HepG2 (cell line): ENCODE data around the gene RASL10A. TPM values are rescaled to one million over a fixed set of nuclear protein-coding genes. Genes with fewer than 3 reads are reported as not detected.

Experiments
- ADNP ChIP-seq: sonication (generic); formaldehyde crosslinking; IDR thresholded peaks from 2 replicates; pipeline ENCODE4 v1.4.0; 2020; ENCODE audit warnings: missing genetic modification reagents
- HMGA1 ChIP-seq: sonication (generic); formaldehyde crosslinking; conservative IDR thresholded peaks from 2 replicates; pipeline ENCODE4 v1.4.0; 2020; ENCODE audit warnings: missing genetic modification reagents
- KDM3A ChIP-seq: IDR thresholded peaks from 2 replicates; pipeline ENCODE4 v1.6.1; 2018; ENCODE audit warnings: low read depth, missing compliant biosample characterization
- KLF11 ChIP-seq: IDR thresholded peaks from 2 replicates; pipeline ENCODE4 v1.6.1; 2016; ENCODE audit warnings: missing compliant biosample characterization
- LCORL ChIP-seq, 2 experiments: fragments of 450-650 bp in 1 of 2; sonication (generic) in 1 of 2; formaldehyde crosslinking in 1 of 2; IDR thresholded peaks; 2 replicates each; pipeline versions ENCODE4 v1.5.0 to v1.6.1; 2017 to 2020; ENCODE audit warnings: antibody characterized with exemption in 1 of 2, missing genetic modification reagents in 1 of 2
- NAIF1 ChIP-seq: sonication (generic); formaldehyde crosslinking; IDR thresholded peaks from 2 replicates; pipeline ENCODE4 v1.5.0; 2020; ENCODE audit warnings: mild to moderate bottlenecking, missing genetic modification reagents, borderline replicate concordance
- PAWR ChIP-seq: sonication (generic); formaldehyde crosslinking; IDR thresholded peaks from 2 replicates; pipeline ENCODE4 v1.4.0; 2020; ENCODE audit warnings: missing genetic modification reagents, mild to moderate bottlenecking, borderline replicate concordance
- PHF20 ChIP-seq: sonication (generic); formaldehyde crosslinking; IDR thresholded peaks from 2 replicates; pipeline ENCODE4 v1.5.0; 2020; ENCODE audit warnings: mild to moderate bottlenecking, missing genetic modification reagents
- PRPF4 ChIP-seq: fragments of 200-400 bp; formaldehyde crosslinking; IDR thresholded peaks from 2 replicates; pipeline ENCODE4 v1.6.1; 2016; ENCODE audit warnings: low read length, low read depth; ENCODE audit not compliant: poor library complexity, severe bottlenecking
- TGIF2 ChIP-seq: IDR thresholded peaks from 2 replicates; pipeline ENCODE4 v1.6.1; 2016; ENCODE audit warnings: control low read depth, missing compliant biosample characterization
- THAP9 ChIP-seq: sonication (generic); formaldehyde crosslinking; IDR thresholded peaks from 2 replicates; pipeline ENCODE4; 2020; ENCODE audit warnings: missing genetic modification reagents, mild to moderate bottlenecking, borderline replicate concordance
- XRCC5 ChIP-seq: fragments of 200-400 bp; formaldehyde crosslinking; optimal IDR thresholded peaks from 2 replicates; pipeline ENCODE3; 2017; ENCODE audit warnings: mild to moderate bottlenecking, low read length
- ZKSCAN8 ChIP-seq: IDR thresholded peaks from 2 replicates; pipeline ENCODE4 v1.6.1; 2016; ENCODE audit warnings: borderline replicate concordance, missing genetic modification reagents, missing compliant biosample characterization
- ZMYM4 ChIP-seq: sonication (generic); formaldehyde crosslinking; IDR thresholded peaks from 2 replicates; pipeline ENCODE4 v1.8.1; 2023; ENCODE audit warnings: mild to moderate bottlenecking, missing genetic modification reagents
- ZNF224 ChIP-seq: sonication (generic); formaldehyde crosslinking; IDR thresholded peaks from 2 replicates; pipeline ENCODE4 v1.5.0; 2020; ENCODE audit warnings: mild to moderate bottlenecking, missing genetic modification reagents
- ZNF281 ChIP-seq: sonication (generic); formaldehyde crosslinking; IDR thresholded peaks from 2 replicates; pipeline ENCODE4 v1.4.0; 2020; ENCODE audit warnings: missing genetic modification reagents, borderline replicate concordance
- ZNF580 ChIP-seq: IDR thresholded peaks from 2 replicates; pipeline ENCODE4 v1.6.1; 2016; ENCODE audit warnings: low read depth, borderline replicate concordance
- ZNF75D ChIP-seq: sonication (generic); formaldehyde crosslinking; IDR thresholded peaks from 2 replicates; pipeline ENCODE4 v1.8.1; 2023; ENCODE audit warnings: missing genetic modification reagents, mild to moderate bottlenecking, borderline replicate concordance
- ZNF841 ChIP-seq: sonication (generic); formaldehyde crosslinking; IDR thresholded peaks from 2 replicates; pipeline ENCODE4 v1.8.1; 2023; ENCODE audit warnings: missing genetic modification reagents, borderline replicate concordance
- polyA plus RNA-seq, 8 experiments: library from polyadenylated mRNA; depleted of rRNA in 3 of 8; stranded (reverse) in 7 of 8; unstranded in 1 of 8; fragments of >200 nt; fragmentation: Illumina TruSeq in 4 of 8; extraction: Trizol in 4 of 8; gene quantifications; 2 replicates each; pipeline versions ENCODE4 v1.2.1 to v1.2.3, GENCODE V29; 2011 to 2016; ENCODE audit warnings: low read depth in 4 of 8, missing spikeins in 1 of 8, mixed read lengths in 1 of 8; ENCODE audit not compliant: insufficient read depth in 1 of 8
- total RNA-seq, 5 experiments: library from RNA; depleted of rRNA; stranded (reverse); fragments of >200 nt; fragmentation: Illumina TruSeq; extraction: Trizol; gene quantifications; 2 replicates each; pipeline ENCODE4 v1.2.3, GENCODE V29; 2016; ENCODE audit warnings: low read depth in 1 of 5
- TF ChIP-seq, protein P1 (sequence below): sonication (generic); formaldehyde crosslinking; IDR thresholded peaks from 2 replicates; pipeline ENCODE4 v1.4.0; 2020; ENCODE audit warnings: missing genetic modification reagents

The RASL10A gene
- total and polyA plus RNA-seq, 2 of the 13 experiments (the other 11 are each of a cell fraction or from before 2014, with no cell fraction given): 0.05 to 0.22 TPM

GRCh38 chr22:29267858-29268510, 47.5 kb downstream of the RASL10A start, which contains the start of the genes EWSR1 and RHBDD3 (continued):
- TF ChIP-seq THAP9 (CRISPR knock-in tag): peak; percentile 86; the same call in 1 of the 2 replicates
- 0 out of 2 replicates have a peak, but pooled peaks have one; percentile 23 for TF ChIP-seq KLF11 (CRISPR knock-in tag)
- TF ChIP-seq ZNF841: 0 out of 2 replicates have a peak, but pooled peaks have one; percentile 32
- TF ChIP-seq ZNF75D: 0 out of 2 replicates have a peak, but pooled peaks have one; percentile 73
- TF ChIP-seq ZKSCAN8 (CRISPR knock-in tag): no peak; the same call in 1 of the 2 replicates
- peak; percentile 78; the same call in 1 of the 2 replicates for TF ChIP-seq ZNF580 (CRISPR knock-in tag)
- peak; percentile 94 for TF ChIP-seq ZNF224
- TF ChIP-seq ZMYM4: peak; percentile 56; the same call in 1 of the 2 replicates
- peak; percentile 88 for TF ChIP-seq XRCC5
- TF ChIP-seq ZNF281 (CRISPR knock-in tag): peak; percentile 91
- no peak; the same call in 1 of the 2 replicates for TF ChIP-seq ADNP (CRISPR knock-in tag)
- no peak for TF ChIP-seq HMGA1 (CRISPR knock-in tag)
- TF ChIP-seq TGIF2: peak; percentile 33; the same call in 1 of the 2 replicates
- TF ChIP-seq PAWR (CRISPR knock-in tag): 0 out of 2 replicates have a peak, but pooled peaks have one; percentile 89
- TF ChIP-seq PHF20 (CRISPR knock-in tag): peak; percentile 52; the same call in 1 of the 2 replicates
- TF ChIP-seq KDM3A (CRISPR knock-in tag): no peak; the same call in 1 of the 2 replicates
- peak; percentile 5; the same call in 1 of the 2 replicates for TF ChIP-seq NAIF1 (CRISPR knock-in tag)
- peak; percentile 88 for TF ChIP-seq PRPF4
- TF ChIP-seq, protein P1, sequence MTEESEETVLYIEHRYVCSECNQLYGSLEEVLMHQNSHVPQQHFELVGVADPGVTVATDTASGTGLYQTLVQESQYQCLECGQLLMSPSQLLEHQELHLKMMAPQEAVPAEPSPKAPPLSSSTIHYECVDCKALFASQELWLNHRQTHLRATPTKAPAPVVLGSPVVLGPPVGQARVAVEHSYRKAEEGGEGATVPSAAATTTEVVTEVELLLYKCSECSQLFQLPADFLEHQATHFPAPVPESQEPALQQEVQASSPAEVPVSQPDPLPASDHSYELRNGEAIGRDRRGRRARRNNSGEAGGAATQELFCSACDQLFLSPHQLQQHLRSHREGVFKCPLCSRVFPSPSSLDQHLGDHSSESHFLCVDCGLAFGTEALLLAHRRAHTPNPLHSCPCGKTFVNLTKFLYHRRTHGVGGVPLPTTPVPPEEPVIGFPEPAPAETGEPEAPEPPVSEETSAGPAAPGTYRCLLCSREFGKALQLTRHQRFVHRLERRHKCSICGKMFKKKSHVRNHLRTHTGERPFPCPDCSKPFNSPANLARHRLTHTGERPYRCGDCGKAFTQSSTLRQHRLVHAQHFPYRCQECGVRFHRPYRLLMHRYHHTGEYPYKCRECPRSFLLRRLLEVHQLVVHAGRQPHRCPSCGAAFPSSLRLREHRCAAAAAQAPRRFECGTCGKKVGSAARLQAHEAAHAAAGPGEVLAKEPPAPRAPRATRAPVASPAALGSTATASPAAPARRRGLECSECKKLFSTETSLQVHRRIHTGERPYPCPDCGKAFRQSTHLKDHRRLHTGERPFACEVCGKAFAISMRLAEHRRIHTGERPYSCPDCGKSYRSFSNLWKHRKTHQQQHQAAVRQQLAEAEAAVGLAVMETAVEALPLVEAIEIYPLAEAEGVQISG (CRISPR knock-in tag): peak; percentile 81
- TF ChIP-seq LCORL (IDR thresholded peaks at IDR 0.05): no peak
- no peak; the same call in 1 of the 2 replicates for TF ChIP-seq LCORL (CRISPR knock-in tag; IDR thresholded peaks at IDR 0.05)
